Midbrain (tissue), 1 donor: ENCODE data around the gene GPR75.
"Not testable (repeated sequence)": the region's sequence is repeated elsewhere in the genome, so short reads cannot be mapped to it uniquely, and the experiment has no call there.

Experiments
- DNase-seq: peaks from one replicate; lab custom pipeline; 2025; lab: John Stamatoyannopoulos, UW

Gene GPR75

GRCh38 chr2:53852532-53852931, 7.2 kb downstream of the GPR75 start:
- DNase-seq = no peak

- not testable (repeated sequence) for DNase-seq
Observed at GRCh38 chr2:53851052-53851757, 8.6 kb downstream of the GPR75 start.

GRCh38 chr2:53848062-53848461, 11.7 kb downstream of the GPR75 start:
- DNase-seq = no peak

GRCh38 chr2:53843595-53843994, 16.2 kb downstream of the GPR75 start:
- no peak for DNase-seq

- no peak for DNase-seq
Observed at GRCh38 chr2:53842891-53843290, 16.9 kb downstream of the GPR75 start.

- DNase-seq = not testable (repeated sequence)
Observed at GRCh38 chr2:53841651-53842050, 18.1 kb downstream of the GPR75 start.

GRCh38 chr2:53840580-53840979, 19.2 kb downstream of the GPR75 start:
- no peak for DNase-seq

GRCh38 chr2:53829980-53830290, 29.8 kb downstream of the GPR75 start:
- not testable (repeated sequence) for DNase-seq

GRCh38 chr2:53829273-53829979, 30.3 kb downstream of the GPR75 start:
- DNase-seq = no peak

- DNase-seq = no peak
Observed at GRCh38 chr2:53828331-53828730, 31.4 kb downstream of the GPR75 start.

- peak; percentile 57 for DNase-seq
Observed at GRCh38 chr2:53827398-53828175, 32.2 kb downstream of the GPR75 start.

GRCh38 chr2:53826587-53827397, 33.0 kb downstream of the GPR75 start:
- peak; percentile 84 for DNase-seq

GRCh38 chr2:53826030-53826410, 33.7 kb downstream of the GPR75 start:
- no peak for DNase-seq

- DNase-seq = not testable (repeated sequence)
Observed at GRCh38 chr2:53823639-53824038, 36.1 kb downstream of the GPR75 start.

GRCh38 chr2:53821810-53822209, 38.0 kb downstream of the GPR75 start:
- no peak for DNase-seq

GRCh38 chr2:53820711-53821110, 39.1 kb downstream of the GPR75 start:
- no peak for DNase-seq

GRCh38 chr2:53820048-53820447, 39.7 kb downstream of the GPR75 start:
- DNase-seq = no peak

- no peak for DNase-seq
Observed at GRCh38 chr2:53819634-53820033, 40.1 kb downstream of the GPR75 start.

- no peak for DNase-seq
Observed at GRCh38 chr2:53818854-53819435, 40.8 kb downstream of the GPR75 start.

GRCh38 chr2:53813151-53813550, 46.6 kb downstream of the GPR75 start:
- DNase-seq = no peak

- DNase-seq = no peak
Observed at GRCh38 chr2:53811601-53812000, 48.2 kb downstream of the GPR75 start.
